GM19043 (cell line): ENCODE results near the gene CACUL1.
"Not testable (repeated sequence)": the region's sequence is repeated elsewhere in the genome, so short reads cannot be mapped to it uniquely, and the experiment has no call there.

Source experiments
- ATAC-seq: cut with Tn5 transposase; IDR thresholded peaks from one replicate; pipeline ENCODE4 v1.9.1; 2021; ENCODE audit warnings: low read depth; ENCODE audit not compliant: unreplicated experiment

The CACUL1 gene

DNA sequence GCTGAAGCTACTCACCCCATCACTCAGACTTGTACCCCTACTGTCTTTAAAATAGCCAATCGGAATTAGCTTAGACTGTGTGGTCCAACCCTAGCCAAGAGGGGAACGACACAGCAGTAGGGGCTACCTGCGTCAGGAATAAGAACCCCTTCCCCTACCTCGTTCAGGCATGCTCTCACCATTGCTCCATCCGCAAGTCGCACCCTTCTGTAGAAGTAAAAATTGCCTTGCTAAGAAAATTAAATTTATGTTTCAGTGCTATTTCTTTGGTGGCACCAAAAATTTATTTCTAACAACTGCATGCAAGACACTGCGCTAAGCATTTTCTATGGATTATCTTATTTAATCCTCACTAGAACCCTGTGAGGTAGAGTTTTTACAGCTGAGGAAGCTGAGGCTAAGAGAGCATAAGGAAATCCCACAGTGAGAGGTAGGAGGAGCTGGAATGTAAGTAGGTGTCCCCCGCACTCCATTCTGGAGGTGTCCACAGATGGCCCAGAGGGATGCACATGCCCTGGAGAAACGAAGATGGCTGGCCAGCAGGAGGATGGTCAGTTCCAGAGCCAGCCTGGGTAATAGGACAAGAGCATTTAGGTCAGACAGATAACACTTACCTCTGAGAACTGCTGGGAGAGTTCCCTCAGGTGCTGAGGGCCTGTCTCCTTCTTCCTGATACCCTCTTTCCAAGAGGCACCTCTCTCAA is 15.3 kb upstream of the CACUL1 start:
- ATAC-seq, result no peak

DNA sequence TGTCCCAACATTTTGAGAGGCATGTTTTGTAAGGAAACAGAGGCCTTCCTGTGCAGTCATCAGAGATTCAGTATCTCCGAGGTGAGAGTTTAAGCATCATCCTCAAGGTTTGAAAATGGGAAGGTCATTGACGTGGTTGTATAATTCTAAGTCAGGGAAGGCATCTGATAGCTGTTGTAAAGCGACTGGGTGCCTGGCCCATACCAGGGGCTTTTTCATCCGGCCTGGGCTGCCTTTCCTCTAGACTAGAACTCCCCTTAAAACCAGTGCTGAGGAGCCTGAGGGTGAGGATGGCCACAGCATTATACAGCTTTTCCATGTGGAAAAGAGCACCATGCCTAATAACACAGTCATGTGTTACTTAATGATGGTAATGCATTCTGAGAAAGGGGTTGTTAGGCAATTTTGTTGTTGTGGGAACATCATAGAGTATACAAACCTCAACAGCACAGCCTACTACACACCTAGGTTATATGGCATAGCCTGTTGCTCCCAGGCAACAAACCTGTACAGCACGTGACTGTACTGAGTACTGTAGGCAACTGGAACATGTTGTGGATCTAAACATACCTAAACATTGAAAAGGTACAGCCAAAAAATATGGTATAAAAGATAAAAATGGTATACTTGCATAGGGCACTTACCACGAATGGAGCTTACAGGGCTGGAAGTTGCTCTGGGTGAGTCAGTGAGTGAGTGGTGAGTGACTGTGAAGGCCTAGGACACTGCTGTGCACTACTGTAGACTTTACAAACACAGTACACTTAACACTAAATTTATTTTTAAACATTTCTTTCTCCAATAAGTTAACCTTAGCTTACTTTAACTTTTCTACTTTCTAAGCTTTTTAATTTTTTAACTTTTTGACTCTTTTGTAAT is 13.5 kb upstream of the CACUL1 start:
- no peak for ATAC-seq

GRCh38 chr10:118767297-118768040 is 12.7 kb upstream of the CACUL1 start:
- no peak for ATAC-seq

- ATAC-seq, result no peak
Measured at GRCh38 chr10:118764195-118764594, 9.4 kb upstream of the CACUL1 start.

- ATAC-seq, result no peak
Measured at GRCh38 chr10:118763202-118763988, 8.6 kb upstream of the CACUL1 start.

- no peak for ATAC-seq
Measured at GRCh38 chr10:118760265-118760664, 5.5 kb upstream of the CACUL1 start.

DNA sequence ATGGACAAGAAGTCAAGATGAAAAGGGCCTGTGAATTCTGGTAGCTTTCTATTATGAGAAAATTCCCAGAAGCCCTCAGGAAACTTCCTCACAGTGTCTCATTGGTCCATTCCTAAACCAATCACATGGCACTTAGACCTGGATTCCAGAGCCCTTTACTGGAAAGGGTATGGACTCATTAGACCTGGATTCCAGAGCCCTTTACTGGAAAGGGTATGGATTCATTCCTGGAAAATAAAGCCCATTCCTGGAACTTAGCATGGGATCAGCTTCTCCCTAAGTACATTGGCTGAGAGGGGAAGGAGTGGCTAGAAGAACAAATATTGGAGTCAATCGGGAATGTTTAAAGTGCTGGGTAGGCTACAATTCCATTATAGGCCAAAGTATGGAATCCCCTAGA is 3.7 kb upstream of the CACUL1 start:
- no peak for ATAC-seq

- ATAC-seq, result peak; percentile 9
Measured at GRCh38 chr10:118754229-118754555, 578 bp downstream of the CACUL1 start.

GRCh38 chr10:118753331-118754228 is 1.2 kb downstream of the CACUL1 start:
- ATAC-seq, result peak; percentile 15

GRCh38 chr10:118752409-118752808 is 2.4 kb downstream of the CACUL1 start:
- ATAC-seq, result no peak

- ATAC-seq, result no peak
Measured at GRCh38 chr10:118751265-118751664, 3.5 kb downstream of the CACUL1 start.

GRCh38 chr10:118748041-118748440 is 6.7 kb downstream of the CACUL1 start:
- ATAC-seq, result no peak

DNA sequence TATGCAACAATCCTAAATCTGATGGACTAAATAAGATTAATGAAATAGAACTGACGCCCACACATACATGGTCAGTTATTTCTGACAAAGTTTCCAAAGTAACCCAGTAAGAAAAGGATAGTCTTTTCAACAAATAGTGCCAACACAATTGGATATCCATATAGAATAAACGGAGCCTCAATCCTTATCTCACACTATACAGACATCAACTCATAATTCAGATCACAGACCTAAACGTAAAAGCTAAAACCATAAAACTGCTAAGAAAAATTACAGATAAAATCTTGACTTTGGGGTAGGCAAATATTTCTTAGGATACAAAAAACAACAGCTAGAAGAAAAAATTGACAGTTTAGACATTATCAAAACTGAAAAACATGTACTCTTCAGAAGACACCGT is 8.5 kb downstream of the CACUL1 start:
- ATAC-seq, result no peak

GRCh38 chr10:118745056-118745455 is 9.7 kb downstream of the CACUL1 start:
- ATAC-seq, result no peak

DNA sequence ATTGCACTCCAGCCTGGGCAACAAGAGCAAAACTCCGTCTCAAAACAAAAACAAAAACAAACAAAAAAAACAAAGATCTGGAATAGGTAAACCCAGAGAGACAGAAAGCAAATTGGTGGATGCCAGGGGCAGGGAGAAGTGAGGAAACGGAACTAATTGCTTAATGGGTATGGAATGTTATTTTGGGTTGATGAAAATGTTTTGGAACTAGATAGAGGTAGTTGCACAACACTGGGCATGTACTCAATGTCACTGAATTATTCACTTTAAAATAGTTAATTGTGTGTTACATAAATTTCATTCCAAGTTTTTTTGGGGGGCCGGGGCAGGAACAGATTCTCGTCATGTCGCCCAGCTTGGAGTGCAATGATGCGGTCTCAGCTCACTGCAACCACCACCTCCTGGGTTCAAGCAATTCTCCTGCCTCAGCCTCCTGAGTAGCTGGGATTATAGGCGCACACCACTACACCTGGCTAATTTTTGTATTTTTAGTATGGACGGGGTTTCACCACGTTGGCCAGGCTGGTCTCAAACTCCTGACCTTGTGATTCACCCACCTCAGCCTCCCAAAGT is 10.3 kb downstream of the CACUL1 start:
- ATAC-seq, result not testable (repeated sequence)

GRCh38 chr10:118742782-118743181 is 12.0 kb downstream of the CACUL1 start:
- no peak for ATAC-seq

GRCh38 chr10:118742032-118742431 is 12.7 kb downstream of the CACUL1 start:
- no peak for ATAC-seq

GRCh38 chr10:118738406-118738805 is 16.4 kb downstream of the CACUL1 start:
- no peak for ATAC-seq

- no peak for ATAC-seq
Measured at GRCh38 chr10:118737603-118738302, 17.0 kb downstream of the CACUL1 start.
